ENCODE measurements around the gene RIMS4. TPM values are rescaled to one million over a fixed set of nuclear protein-coding genes. Genes with fewer than 3 reads are reported as not detected.

RIMS4 gene
- polyA plus RNA-seq, 1 experiment: not detected

DNA sequence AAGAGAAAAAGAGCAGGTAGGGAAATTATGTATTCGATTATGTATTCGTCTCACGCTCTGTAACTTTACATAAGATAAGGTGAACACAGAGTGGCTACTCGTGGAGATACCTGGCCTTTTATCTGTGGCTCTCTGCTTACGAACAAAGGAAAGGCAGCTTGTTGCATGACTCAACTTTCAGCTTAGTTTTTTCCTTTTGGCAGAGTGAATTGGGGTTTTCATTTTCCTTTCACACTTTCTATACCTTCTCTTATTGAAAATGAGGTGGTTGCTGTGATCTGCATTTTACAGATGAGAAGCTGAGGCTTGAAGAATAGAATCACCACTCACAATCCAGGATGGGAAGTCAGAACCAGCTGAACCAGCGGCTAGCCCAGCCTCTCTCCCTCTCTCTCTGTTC is 78.0 kb downstream of the RIMS4 start:
- TF ChIP-seq, protein P1, sequence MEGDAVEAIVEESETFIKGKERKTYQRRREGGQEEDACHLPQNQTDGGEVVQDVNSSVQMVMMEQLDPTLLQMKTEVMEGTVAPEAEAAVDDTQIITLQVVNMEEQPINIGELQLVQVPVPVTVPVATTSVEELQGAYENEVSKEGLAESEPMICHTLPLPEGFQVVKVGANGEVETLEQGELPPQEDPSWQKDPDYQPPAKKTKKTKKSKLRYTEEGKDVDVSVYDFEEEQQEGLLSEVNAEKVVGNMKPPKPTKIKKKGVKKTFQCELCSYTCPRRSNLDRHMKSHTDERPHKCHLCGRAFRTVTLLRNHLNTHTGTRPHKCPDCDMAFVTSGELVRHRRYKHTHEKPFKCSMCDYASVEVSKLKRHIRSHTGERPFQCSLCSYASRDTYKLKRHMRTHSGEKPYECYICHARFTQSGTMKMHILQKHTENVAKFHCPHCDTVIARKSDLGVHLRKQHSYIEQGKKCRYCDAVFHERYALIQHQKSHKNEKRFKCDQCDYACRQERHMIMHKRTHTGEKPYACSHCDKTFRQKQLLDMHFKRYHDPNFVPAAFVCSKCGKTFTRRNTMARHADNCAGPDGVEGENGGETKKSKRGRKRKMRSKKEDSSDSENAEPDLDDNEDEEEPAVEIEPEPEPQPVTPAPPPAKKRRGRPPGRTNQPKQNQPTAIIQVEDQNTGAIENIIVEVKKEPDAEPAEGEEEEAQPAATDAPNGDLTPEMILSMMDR (IDR thresholded peaks at IDR 0.05; ENCODE audit: low read depth, low read length): no peak
- no peak overlapping the region for H3K4me3 ChIP-seq (ENCODE audit: low read depth, low read length)
- CTCF ChIA-PET: interaction anchor here (1.0 to 6.4 kb wide), 13 partner anchors 9 to 81 kb away, joined by 3 to 190 read pairs (median 5); partner anchors contain the start of gene ADA
- H3K27me3 ChIP-seq (ENCODE audit: control insufficient read depth, insufficient read depth, low read length): no peaks in the 10 kb centered on the region
- H3K9me3 ChIP-seq (ENCODE audit: control insufficient read depth, insufficient read depth, low read length): no peaks in the 10 kb centered on the region
- POLR2A ChIA-PET: no interaction called here
- no peak for DNase-seq (ENCODE audit: low read depth, low spot score)
- no peak overlapping the region for H3K27ac ChIP-seq (ENCODE audit: low read depth, low read length)

- DNase-seq (ENCODE audit: low read depth, low spot score): no peak
- CTCF ChIA-PET: interaction anchor here (0.6 to 6.4 kb wide), 10 partner anchors 8 to 683 kb away, joined by 3 to 190 read pairs (median 6); no protein-coding TSS in a partner anchor
- no peak overlapping the region for H3K4me3 ChIP-seq (ENCODE audit: low read depth, low read length)
- H3K27me3 ChIP-seq (ENCODE audit: control insufficient read depth, insufficient read depth, low read length): no peaks in the 10 kb centered on the region
- POLR2A ChIA-PET: interaction anchor here (0.6 kb wide), 2 partner anchors 9 to 100 kb away, joined by 3 to 4 read pairs; no protein-coding TSS in a partner anchor
- no peak overlapping the region for H3K27ac ChIP-seq (ENCODE audit: low read depth, low read length)
- H3K9me3 ChIP-seq (ENCODE audit: control insufficient read depth, insufficient read depth, low read length): no peaks in the 10 kb centered on the region
- TF ChIP-seq, protein P1 (IDR thresholded peaks at IDR 0.05; ENCODE audit: low read depth, low read length): no peak
Measured at GRCh38 chr20:44731657-44732056, 78.7 kb downstream of the RIMS4 start.

DNA sequence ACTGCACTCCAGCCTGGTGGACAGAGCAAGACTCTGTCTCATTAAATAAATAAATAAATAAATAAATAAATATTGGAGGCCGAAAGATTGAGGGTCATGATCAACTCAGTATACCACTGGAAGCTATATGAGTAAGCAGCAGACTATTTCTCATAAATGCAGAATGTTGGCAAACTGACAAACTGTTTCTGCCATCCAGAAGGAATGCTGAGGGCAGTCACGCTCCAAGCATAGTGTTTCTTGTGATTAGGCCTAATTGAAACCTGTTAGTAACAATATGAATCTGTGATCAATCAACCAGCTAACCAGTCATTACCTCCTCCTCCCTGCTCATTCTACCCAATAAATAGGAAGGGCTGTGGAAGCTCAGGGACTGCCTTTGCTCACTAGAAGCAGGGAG is 79.9 kb downstream of the RIMS4 start:
- POLR2A ChIA-PET: no interaction called here
- Histone ChIP-seq H3K27ac (ENCODE audit: low read depth, low read length) (no peak overlapping the region), H3K4me3 (ENCODE audit: low read depth, low read length) (no peak overlapping the region), H3K9me3 (ENCODE audit: control insufficient read depth, insufficient read depth, low read length) (no peaks in the 10 kb centered on the region), H3K27me3 (ENCODE audit: control insufficient read depth, insufficient read depth, low read length) (no peaks in the 10 kb centered on the region)
- DNase-seq (ENCODE audit: low read depth, low spot score): no peak
- TF ChIP-seq, protein P1 (IDR thresholded peaks at IDR 0.05; ENCODE audit: low read depth, low read length): no peak
- CTCF ChIA-PET: interaction anchor here (2.9 to 6.4 kb wide), 2 partner anchors 17 to 46 kb away, joined by 11 to 190 read pairs; no protein-coding TSS in a partner anchor

DNA sequence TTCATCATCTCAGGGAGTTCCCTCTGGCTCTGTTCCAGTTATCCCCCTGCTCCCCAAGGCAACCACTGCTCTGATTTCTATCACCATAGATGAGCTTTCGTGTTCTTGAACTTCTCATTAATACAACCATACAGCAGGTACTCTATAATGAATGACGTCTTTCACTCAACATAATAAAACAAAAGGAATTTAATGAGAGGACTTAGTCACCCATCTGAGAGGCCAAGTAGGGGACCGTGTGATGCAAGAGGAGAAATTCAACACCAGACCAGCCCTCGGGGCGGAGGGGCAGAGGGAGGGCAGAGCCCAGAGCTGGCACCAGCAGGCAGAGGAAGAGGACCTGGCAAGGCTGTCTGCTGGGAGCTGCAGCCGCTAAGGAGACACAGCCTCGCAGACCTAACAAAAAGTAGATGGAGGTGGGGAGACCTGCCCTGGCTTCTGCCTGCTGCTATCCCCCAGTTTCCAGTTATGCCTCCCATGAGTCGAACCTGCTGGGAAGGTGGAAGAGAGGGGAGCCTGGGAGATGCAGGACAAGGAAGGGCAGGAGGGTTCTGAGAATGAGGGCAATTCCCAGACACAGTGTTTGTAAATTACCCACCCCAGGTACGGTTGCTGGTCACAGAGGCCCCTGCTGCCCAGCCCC is 81.4 kb downstream of the RIMS4 start:
- H3K9me3 ChIP-seq (ENCODE audit: control insufficient read depth, insufficient read depth, low read length): no peaks in the 10 kb centered on the region; the same call in 1 of the 2 replicates
- H3K4me3 ChIP-seq (ENCODE audit: low read depth, low read length): no peak overlapping the region
- CTCF ChIA-PET: interaction anchor here (0.6 kb wide), 1 partner anchor 46 kb away, joined by 3 read pairs; no protein-coding TSS in a partner anchor

DNA sequence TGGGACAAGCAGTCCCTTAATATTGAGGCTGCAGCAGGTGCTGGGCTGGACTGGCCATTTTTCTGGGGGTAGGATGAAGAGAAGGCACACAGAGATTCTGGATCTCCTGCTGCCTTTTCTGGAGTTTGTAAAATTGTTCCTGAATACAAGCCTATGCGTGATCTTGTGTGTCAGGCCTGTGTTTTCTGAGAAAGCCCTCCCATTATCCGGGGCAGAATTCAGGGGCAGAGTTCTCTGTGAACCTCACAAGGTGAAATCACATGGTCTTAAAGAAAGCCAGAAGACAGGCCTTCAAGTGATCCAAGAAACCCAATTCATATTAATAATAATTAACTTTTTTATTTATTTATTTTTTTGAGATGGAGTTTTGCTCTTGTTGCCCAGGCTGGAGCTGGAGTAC is 82.7 kb downstream of the RIMS4 start:
- POLR2A ChIA-PET: no interaction called here
- CTCF ChIA-PET: interaction anchor here (1.6 kb wide), 1 partner anchor 647 kb away, joined by 3 read pairs; no protein-coding TSS in a partner anchor

More for the DNA sequence above, 81.4 kb downstream of the RIMS4 start:
- no peak for DNase-seq (ENCODE audit: low read depth, low spot score)
- TF ChIP-seq, protein P1 (IDR thresholded peaks at IDR 0.05; ENCODE audit: low read depth, low read length): no peak
- Histone ChIP-seq H3K27ac (ENCODE audit: low read depth, low read length) (no peak overlapping the region), H3K27me3 (ENCODE audit: control insufficient read depth, insufficient read depth, low read length) (no peaks in the 10 kb centered on the region)
- POLR2A ChIA-PET: no interaction called here

More for the DNA sequence above, 82.7 kb downstream of the RIMS4 start:
- peaks cover 2% of the 10 kb centered on the region for H3K27me3 ChIP-seq (ENCODE audit: control insufficient read depth, insufficient read depth, low read length)
- DNase-seq (ENCODE audit: low read depth, low spot score): no peak
- no peaks in the 10 kb centered on the region; the same call in 1 of the 2 replicates for H3K9me3 ChIP-seq (ENCODE audit: control insufficient read depth, insufficient read depth, low read length)
- H3K27ac ChIP-seq (ENCODE audit: low read depth, low read length): no peak overlapping the region
- H3K4me3 ChIP-seq (ENCODE audit: low read depth, low read length): no peak overlapping the region
- TF ChIP-seq, protein P1 (IDR thresholded peaks at IDR 0.05; ENCODE audit: low read depth, low read length): no peak
